Left forelimb (tissue), 1 donor: ENCODE measurements around the gene CSTB.

Experiments
- DNase-seq: peaks from one replicate; pipeline ENCODE4 v3.0.0-alpha.2; 2018; ENCODE audit warnings: low spot score

CSTB gene

GRCh38 chr21:43731476-43731875, 44.6 kb downstream of the CSTB start:
- no peak for DNase-seq

GRCh38 chr21:43728467-43729390, 47.4 kb downstream of the CSTB start:
- DNase-seq = peak; percentile 89

GRCh38 chr21:43728154-43728466, 48.0 kb downstream of the CSTB start:
- DNase-seq = no peak

- no peak for DNase-seq
Observed at GRCh38 chr21:43727519-43728153, 48.5 kb downstream of the CSTB start.

- DNase-seq = no peak
Observed at GRCh38 chr21:43726686-43727518, 49.2 kb downstream of the CSTB start.
